ENCODE data around the gene HAPSTR1.

GRCh38 chr16:9090101-9090959, 1.1 kb upstream of the HAPSTR1 start:
- TF ChIP-seq CTCF (IDR thresholded peaks at IDR 0.05) (no peak), POLR2A (IDR thresholded peaks at IDR 0.05) (no peak), EP300 (IDR thresholded peaks at IDR 0.05) (no peak), POLR2AphosphoS5 (IDR thresholded peaks at IDR 0.05) (peak in 1 of 4 donors; percentile 43)
